IPS-NIHi7 (cell line): ENCODE data around the gene FPR1.

Experiments
- DNase-seq: peaks from one replicate; pipeline ENCODE4 v3.0.0; 2012; ENCODE audit warnings: mixed read lengths; ENCODE audit errors: extremely low spot score

FPR1 gene

DNA sequence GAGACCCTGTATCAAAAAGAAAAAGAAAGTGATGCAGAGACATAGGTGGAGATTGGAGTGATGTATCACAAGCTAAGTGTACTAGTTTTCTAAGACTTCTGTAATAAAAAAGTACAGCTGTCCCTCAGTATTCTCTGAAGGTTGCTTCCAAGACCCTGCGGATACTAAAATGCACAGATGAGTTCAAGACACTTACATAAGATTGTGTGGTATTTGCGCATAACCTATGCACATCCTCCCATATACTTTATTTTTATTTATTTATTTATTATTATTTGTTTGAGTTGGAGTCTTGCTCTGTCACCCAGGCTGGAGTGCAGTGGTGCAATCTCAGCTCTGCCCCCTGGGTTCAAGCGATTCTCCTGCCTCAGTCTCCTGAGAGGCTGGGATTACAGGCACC is 14.3 kb downstream of the FPR1 start:
- no peak for DNase-seq

GRCh38 chr19:51735759-51736449 is 15.8 kb downstream of the FPR1 start:
- DNase-seq: no peak

- no peak for DNase-seq
These were observed 17.7 kb downstream of the FPR1 start for GRCh38 chr19:51733742-51734522.

DNA sequence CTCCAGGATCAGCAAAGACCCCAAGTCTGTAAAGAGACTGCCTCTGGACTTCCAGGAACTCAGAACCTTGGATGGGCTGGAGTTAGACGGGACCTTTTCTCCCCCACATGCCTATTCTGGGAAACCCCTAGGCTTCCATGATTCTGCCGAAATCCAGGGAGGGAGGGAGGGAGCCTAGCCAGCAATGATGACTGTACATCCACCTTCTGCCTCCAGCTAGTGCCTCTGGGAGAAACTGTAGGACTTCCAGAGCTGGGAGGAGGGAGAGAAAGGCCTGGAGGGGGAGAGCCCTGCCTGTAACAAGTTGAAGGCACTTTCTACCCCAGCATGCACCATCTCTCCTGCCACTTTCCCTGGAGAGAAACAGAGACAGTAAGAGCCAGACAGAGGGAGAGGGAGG is 21.9 kb downstream of the FPR1 start:
- DNase-seq: no peak

- no peak for DNase-seq
These were observed 24.3 kb downstream of the FPR1 start for GRCh38 chr19:51727349-51727880.

GRCh38 chr19:51726049-51726448 is 25.6 kb downstream of the FPR1 start:
- DNase-seq: peak; percentile 50

GRCh38 chr19:51724543-51724942 is 27.1 kb downstream of the FPR1 start:
- no peak for DNase-seq

DNA sequence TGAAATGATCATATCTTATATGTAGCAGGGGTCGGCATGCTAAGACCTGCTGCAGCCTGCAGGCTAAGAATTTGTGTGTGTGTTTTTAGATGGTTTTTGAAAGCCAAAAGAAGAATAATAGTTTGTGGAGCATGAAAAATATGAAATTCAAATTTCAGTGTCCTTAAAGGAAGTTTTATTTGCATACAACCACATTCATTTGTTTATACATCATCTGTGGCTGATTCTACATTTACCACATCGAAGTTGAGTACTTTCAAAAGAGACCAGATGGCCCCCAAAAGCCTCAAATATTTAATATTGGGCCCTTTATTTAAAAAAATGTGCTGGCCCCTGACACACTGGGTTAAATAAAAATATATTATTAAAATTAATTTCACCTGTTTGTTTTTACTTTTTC is 29.2 kb downstream of the FPR1 start:
- no peak for DNase-seq

DNA sequence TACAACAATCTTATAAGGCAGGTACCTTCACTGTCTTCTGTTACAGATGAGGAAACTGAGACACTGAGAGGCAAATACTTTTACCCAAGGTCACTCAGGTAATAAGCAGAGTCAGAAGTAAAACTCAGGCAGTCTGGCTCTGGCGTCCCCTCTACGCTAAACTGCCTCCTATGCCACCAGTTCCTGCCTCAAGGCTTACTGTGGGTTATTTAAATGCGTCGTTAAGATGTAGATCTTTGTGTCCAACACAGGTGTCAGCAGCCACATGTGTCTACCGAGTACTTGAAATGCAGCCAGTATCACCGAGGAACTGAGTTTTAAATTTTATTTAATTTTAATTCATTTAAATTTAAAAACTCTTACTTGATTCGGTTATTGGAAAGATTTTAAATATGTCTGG is 29.8 kb downstream of the FPR1 start:
- no peak for DNase-seq

GRCh38 chr19:51719251-51719988 is 32.3 kb downstream of the FPR1 start:
- DNase-seq: peak; percentile 33

DNA sequence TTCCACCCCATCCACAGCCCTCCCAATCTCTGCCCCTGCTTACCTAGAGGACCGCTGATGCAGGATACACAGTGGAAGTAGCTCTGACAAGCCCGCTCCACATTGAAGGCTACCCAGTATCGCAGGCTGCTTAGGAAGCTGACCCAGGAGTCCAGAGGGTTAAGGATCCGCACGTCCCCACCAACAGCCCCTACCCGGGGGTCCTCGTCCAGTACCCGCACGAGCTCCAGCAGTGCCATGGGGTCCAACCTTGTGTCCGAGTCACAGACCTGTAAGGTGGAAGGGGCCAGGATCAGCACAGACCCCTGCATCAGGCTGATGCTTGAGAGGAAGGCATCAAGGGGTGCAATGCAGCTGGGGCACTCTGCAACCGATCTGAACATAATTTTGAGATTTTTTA is 34.8 kb downstream of the FPR1 start:
- DNase-seq: no peak

- DNase-seq: no peak
These were observed 35.8 kb downstream of the FPR1 start for GRCh38 chr19:51715850-51716249.

DNA sequence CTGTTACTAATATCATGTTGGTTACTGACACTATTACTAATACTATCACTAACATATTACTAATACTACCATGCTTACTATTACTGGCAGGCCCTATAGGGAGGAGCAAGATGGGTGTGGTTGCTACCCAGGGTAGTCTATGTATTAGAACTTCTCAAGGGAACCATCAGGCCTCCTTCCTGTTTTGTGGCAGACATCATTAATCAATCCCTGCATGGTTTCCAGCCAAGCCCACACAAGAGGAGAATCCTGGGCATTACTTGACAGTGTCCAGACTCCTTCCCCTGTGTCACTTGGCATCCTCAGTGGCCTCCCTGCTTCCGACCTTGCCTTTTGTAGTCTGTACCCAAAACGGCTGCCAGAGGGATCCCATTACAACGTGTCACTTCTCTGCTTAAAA is 36.8 kb downstream of the FPR1 start:
- no peak for DNase-seq

DNA sequence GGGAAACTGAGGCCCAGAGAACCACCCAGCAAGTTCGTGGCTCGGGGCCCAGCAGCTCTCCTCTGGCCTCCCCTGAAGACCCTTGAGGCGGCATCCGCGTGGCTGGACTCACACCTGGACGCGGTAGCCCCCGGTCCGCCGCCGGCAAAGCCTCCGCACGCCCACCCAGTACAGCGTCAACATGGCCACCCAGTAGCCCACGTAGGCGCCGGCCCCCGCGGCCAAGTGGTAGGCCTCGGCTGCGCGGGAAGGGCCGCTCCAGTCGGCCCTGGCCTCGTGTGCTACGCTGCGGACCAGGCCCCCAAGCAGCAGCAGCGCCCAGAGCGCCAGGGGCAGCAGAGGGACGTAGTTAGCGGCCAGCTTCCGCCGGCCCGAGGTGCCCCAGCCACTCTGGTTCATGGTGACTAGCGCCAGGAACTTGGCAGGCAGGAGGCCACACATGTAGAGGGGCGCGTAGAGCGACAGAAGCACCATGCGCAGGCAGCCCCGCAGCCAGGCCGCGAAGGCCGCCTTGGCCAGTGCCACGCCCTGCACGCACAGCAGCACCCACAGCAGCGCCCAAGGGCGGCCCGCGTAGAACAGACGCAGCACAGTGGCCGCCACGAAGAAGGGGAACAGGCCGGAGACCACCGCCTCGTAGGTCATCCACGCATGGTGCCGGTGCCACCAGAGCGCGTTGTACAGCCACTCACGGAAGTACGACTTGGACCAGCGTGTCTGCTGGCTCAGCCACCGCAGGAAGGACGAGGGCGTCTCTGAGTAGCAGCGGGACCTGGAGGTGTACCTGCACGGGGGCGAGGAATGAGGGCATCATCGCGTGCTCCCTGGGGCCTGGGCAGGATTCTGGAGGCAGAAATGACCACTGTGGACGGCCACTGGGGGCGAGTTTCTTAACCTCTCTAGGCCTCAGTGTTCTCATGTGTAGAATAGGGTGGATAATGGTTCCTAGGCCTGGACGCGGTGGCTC is 38.1 kb downstream of the FPR1 start:
- DNase-seq: no peak

- peak; percentile 75 for DNase-seq
These were observed 39.1 kb downstream of the FPR1 start for GRCh38 chr19:51712461-51713081.

DNA sequence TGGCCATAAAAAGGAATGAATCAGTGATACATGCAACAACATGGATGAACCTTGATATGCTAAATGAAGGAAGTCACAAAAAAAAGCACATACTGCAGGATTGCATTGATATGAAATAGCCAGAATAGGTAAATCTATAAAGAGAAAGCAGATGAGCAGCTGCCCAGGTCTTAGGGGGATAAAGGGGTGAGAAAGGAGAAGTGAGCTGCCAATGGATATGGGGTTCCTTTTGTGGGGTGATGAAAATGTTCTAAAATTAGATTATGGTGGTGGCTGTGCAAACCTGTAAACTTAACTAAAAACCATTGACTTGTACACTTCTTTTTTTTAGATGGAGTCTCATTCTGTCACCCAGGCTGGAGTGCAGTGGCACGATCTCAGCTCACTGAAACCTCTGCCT is 40.0 kb downstream of the FPR1 start:
- DNase-seq: no peak

GRCh38 chr19:51710163-51710562 is 41.5 kb downstream of the FPR1 start:
- DNase-seq: no peak

DNA sequence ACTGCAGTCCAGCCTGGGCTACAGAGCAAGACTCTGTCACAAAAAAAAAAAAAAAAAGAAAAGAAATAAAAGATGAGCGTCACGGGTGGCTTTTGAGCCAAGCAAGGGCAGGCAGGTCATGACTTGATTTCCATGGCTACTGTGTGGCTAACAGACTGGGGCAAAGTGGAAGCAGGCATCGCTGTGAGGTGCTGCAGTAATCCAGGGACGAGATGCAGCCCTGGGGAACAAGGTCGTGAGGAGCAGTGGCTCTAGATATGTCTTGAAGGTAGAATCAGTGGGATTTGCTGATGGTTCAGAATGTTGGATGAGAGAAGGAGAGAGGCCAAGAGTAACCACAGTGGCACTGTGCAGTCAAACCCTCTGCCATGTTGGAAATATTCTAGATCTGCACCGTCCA is 42.1 kb downstream of the FPR1 start:
- no peak for DNase-seq

DNA sequence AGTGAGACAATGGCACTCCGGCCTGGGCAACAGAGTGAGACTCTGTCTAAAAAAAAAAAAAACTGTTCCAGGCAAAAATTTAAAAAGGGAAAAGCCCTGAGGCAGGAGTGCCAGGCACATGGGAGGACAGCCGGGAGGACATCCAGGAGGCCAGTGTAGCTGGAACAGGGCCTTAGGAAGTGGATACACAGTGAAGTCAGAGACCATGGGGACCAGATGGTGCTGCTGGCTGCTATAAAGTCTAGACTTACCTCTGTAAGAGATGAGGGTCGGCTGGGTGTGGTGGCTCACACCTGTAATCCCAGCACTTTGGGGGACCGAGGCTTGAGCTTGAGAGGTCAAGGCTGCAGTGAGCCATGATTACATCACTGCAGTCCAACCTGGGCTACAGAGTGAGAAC is 42.9 kb downstream of the FPR1 start:
- DNase-seq: no peak

GRCh38 chr19:51706885-51707284 is 44.8 kb downstream of the FPR1 start:
- DNase-seq: no peak

GRCh38 chr19:51706296-51706695 is 45.4 kb downstream of the FPR1 start:
- no peak for DNase-seq
